Germinal center (tissue), 1 donor: Measurements from ENCODE around the gene IL33.

ENCODE experiments used
- DNase-seq: peaks from one replicate; pipeline ENCODE4 v3.0.0; 2012; ENCODE audit warnings: mixed read lengths, low spot score

Gene IL33

DNA sequence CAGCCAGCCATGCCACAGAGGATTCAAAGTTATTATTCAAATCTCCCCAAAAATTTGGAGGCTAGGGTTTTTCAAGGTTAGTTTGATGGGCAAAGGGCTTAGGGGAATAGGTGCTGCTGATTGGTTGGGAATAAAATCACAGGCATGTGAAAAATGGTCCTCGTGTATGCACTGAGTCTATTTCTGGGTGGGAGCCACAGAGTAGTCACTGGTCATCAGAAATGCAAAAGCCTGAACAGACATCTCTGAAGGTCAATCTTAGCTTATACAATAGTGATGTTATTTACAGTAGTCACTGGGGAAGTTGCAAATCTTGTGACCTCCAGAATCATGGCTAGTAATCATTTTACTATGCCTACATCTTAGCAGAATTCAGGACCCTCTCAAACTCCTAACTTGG is 1.3 kb downstream of the IL33 start:
- DNase-seq: no peak

GRCh38 chr9:6218099-6218502 is 2.5 kb downstream of the IL33 start:
- no peak for DNase-seq

DNA sequence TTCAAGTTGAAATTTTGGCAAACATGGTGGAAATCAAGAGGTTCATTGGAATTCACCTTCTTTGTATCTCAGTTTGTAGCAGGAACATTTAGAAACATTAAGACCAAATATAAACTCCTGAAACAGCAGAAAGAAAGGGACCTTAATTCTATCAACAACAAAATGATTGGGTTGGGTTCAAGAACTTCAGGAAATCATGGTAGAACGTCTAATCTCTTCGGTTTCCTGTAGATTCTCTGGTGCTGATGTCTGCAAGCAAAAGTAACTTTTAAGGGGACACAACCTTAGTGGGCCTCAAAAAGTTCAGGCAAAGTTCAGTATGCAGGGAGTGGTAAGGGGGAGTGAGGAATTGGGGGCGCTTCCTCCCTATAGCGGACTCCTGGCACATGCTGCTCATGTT is 3.4 kb downstream of the IL33 start:
- no peak for DNase-seq

DNA sequence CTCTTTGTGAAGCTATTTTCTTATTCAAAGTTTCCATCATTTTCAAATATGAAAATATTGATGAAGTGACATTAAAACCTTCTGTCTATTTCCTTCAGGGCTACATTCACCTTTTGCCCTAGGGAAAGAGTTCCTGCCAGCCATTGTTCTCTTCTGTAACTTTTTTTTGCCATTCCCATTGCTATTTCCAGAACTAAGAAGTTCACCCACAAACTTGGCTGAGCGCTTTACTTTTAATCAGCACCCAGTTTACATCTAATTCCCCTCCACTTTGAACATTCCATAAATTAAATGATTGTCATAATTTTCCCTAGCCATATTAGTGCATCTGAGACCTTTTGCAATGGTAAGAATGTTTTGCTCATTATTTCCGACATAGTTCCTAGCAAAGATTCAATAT is 4.4 kb downstream of the IL33 start:
- no peak for DNase-seq

- no peak for DNase-seq
Observed at GRCh38 chr9:6224393-6225154, 9.0 kb downstream of the IL33 start.

- DNase-seq: no peak
Observed at GRCh38 chr9:6226696-6227095, 11.1 kb downstream of the IL33 start.

GRCh38 chr9:6229186-6229585 is 13.6 kb downstream of the IL33 start:
- no peak for DNase-seq

- no peak for DNase-seq
Observed at GRCh38 chr9:6229619-6230018, 14.0 kb downstream of the IL33 start.

- DNase-seq: no peak
Observed at GRCh38 chr9:6230037-6230780, 14.6 kb downstream of the IL33 start.

- no peak for DNase-seq
Observed at GRCh38 chr9:6232336-6232945, 16.8 kb downstream of the IL33 start.

GRCh38 chr9:6234014-6234413 is 18.4 kb downstream of the IL33 start:
- no peak for DNase-seq

GRCh38 chr9:6237267-6237666 is 21.7 kb downstream of the IL33 start:
- no peak for DNase-seq

GRCh38 chr9:6239048-6239461 is 23.4 kb downstream of the IL33 start:
- DNase-seq: no peak

GRCh38 chr9:6239694-6240093 is 24.1 kb downstream of the IL33 start:
- DNase-seq: no peak

DNA sequence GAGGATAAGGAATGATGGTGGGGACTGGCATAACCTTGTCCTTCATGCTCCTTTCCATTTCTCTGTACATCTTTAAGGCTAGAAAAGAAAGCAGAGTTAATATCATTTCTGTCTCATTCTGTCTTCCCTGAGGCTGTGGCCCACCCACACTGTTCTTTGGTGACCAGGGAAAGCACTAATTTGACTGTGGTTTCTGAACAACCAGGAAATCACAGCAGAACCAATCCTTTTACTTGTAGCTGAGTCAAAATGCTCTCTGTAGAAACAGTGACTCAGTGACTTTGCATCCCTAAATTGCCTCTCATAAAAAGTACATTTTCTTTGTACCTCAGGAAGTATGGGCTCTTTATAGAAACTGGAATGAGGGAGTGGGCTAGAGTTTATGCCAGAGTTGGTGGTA is 28.1 kb downstream of the IL33 start:
- DNase-seq: no peak

GRCh38 chr9:6247266-6247665 is 31.7 kb downstream of the IL33 start:
- DNase-seq: no peak

- DNase-seq: no peak
Observed at GRCh38 chr9:6268826-6269397, 53.3 kb downstream of the IL33 start.

DNA sequence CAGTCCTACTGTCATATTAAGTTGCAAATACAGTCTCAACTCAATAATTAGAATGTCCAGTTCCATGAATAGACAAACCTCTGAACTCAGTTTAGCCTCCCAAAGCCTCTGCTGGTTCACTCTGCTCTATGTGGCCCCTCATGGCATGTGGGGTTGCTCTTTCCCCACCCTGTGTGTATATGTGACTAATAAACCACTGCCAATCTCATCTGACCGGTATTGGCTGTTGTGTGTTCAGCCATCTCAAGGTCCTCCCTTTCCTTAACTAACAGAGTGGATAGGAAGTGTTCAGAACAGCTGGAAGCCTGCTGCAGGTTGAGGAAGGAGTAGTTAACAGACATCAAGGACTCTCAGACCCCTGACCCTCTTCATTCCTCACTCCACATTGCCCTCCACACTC is 55.3 kb downstream of the IL33 start:
- DNase-seq: no peak

DNA sequence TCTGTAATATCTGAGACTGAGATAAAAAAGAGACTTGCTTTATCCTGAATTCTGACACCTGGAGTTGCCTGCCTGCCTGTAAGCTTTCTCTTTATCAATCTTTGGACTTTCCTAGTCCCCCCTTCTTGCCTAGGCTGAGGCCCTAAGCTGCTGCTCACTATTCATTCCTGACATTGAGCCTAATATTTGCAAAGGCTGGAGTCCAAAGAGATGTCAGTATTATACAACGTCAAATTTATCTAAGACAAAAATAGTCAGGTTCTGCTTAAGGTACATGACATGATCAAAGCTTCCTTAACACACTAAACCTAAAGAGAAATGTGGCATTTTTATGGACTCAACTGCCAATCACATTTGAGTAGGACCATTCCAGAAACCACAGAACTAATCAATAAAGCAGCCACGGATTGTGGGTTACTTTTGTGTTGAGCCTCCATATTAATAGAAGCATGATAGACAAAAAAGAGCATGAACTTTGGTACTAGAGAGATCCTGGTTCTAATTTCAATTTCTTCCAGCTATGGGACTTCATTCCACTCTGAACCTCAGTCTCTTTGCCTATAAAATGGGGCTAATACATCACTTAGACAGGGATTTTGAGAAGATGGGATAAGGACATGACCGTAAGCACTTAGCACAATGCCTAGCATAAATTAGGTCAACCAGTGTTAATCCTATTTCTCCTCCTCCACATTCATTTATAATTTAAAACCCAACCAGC is 56.1 kb downstream of the IL33 start:
- no peak for DNase-seq

GRCh38 chr9:6272229-6272598 is 56.6 kb downstream of the IL33 start:
- DNase-seq: no peak

DNA sequence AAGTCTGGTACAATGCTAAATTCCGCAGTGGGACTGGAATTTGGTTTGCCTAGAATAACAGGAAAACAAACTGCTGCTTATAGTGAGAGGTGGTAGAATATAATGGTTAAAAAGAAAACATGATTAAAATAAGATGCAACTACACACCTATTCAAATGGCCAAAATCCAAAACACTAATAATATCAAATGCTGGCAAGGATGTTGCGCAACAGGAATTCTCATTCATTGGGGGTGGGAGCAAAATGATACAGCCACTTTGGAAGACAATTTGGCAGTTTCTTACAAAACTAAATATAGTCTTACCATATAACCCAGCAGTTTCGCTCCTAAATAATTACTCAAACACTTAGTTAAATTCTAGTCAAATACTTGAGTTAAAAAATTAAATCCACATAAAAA is 61.8 kb downstream of the IL33 start:
- DNase-seq: no peak

DNA sequence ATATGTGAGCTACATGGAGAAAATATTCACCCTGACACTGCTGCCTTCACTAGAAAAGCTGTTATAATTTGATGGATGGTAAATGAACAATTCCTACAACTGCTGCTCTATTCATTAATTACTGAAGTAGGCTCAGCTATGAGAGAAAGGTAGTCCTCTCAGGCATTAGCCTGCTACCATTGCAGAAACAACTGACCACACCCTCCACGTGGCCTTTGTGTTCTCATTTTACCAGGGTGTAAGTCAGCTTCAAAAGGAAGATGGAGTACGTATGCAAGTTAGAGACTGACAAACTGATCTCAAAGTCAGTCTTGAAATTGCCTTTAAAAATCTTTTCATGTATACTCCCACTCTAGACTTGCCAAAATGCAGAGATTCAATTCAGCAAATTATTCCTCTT is 86.3 kb downstream of the IL33 start:
- no peak for DNase-seq
